Kidney (tissue), 14 donors: ENCODE measurements around the gene KLK1. TPM values are rescaled to one million over a fixed set of nuclear protein-coding genes. Genes with fewer than 3 reads are reported as not detected.
A peak's percentile ranks its signal among the peaks of the same experiment; 100 is the strongest.

Experiments
- DNase-seq, 5 donors: peaks; one replicate each; pipeline ENCODE4 v3.0.0-alpha.2; 2013 to 2020
- FAIRE-seq: peaks from 2 replicates; lab custom pipeline; 2012; peaks lifted over from hg19 to GRCh38; lab: Jason Lieb, UNC
- H3K27ac ChIP-seq, 2 donors: one replicate each; pipeline ENCODE4 v1.7.0; 2013; ENCODE audit warnings: low read depth in 2 of 2, low read length in 2 of 2, inconsistent platforms in 1 of 2
- H3K27me3 ChIP-seq: one replicate; pipeline ENCODE4 v1.7.1; 2013; ENCODE audit warnings: low read length, inconsistent platforms; ENCODE audit not compliant: control insufficient read depth, insufficient read depth
- H3K36me3 ChIP-seq, 3 donors: one replicate each; pipeline versions ENCODE4 v1.7.0 to v1.7.1; 2013; ENCODE audit warnings: low read length in 3 of 3, control low read depth in 1 of 3, inconsistent platforms in 1 of 3; ENCODE audit not compliant: insufficient read depth in 3 of 3, control insufficient read depth in 2 of 3
- H3K4me1 ChIP-seq, 3 donors: one replicate each; pipeline versions ENCODE4 v1.7.0 to v1.7.1; 2013; ENCODE audit warnings: low read length in 3 of 3, inconsistent platforms in 1 of 3, low read depth in 1 of 3; ENCODE audit not compliant: control insufficient read depth in 2 of 3, insufficient read depth in 2 of 3
- H3K4me3 ChIP-seq, 3 donors: one replicate each; pipeline versions ENCODE4 v1.7.0 to v1.8.1; 2013; ENCODE audit warnings: low read length in 3 of 3, control low read depth in 1 of 3, inconsistent platforms in 1 of 3
- H3K9ac ChIP-seq, 3 donors: one replicate each; pipeline versions ENCODE4 v1.7.0 to v1.7.1; 2013; ENCODE audit warnings: low read length in 3 of 3, control low read depth in 1 of 3, inconsistent platforms in 1 of 3
- H3K9me3 ChIP-seq, 3 donors: one replicate each; pipeline versions ENCODE4 v1.7.0 to v1.7.1; 2013; ENCODE audit warnings: low read length in 3 of 3, control low read depth in 1 of 3, inconsistent platforms in 1 of 3; ENCODE audit not compliant: control insufficient read depth in 2 of 3, insufficient read depth in 1 of 3
- intact Hi-C: fragments of 100-400 bp; cut with DNase I; formaldehyde crosslinking; loops from one replicate; pipeline ENCODE4 v1.11.1; 2022
- polyA plus RNA-seq: library from polyadenylated mRNA; stranded (reverse); fragments of 350-450 nt; fragmentation: Illumina TruSeq; extraction: RNeasy Lipid Tissue Mini Kit (QIAGEN cat#74804); gene quantifications from one replicate; pipeline ENCODE4 v1.2.3, GENCODE V29; 2014; ENCODE audit warnings: low read depth, low replicate concordance; ENCODE audit not compliant: insufficient read depth
- total RNA-seq: library from RNA; stranded (reverse); fragmentation: NEBNext Ultra II Directional; extraction: Animal tissue kit (Norgen Biotek cat#: 25700); gene quantifications from one replicate; pipeline ENCODE4 v1.2.1, GENCODE V29; 2021
- TF ChIP-seq, protein P1 (sequence below): IDR thresholded peaks from 3 replicates; pipeline ENCODE4 v1.5.1; 2012; ENCODE audit warnings: mild to moderate bottlenecking, moderate library complexity, borderline replicate concordance; ENCODE audit not compliant: insufficient read depth; ENCODE audit errors: extremely low read depth
- donor health status: control.
- donor health status: control.
- donor health status: control.
- donor health status: control.
- donor health status: control.
- donor health status: DM: yes; HTN: yes; CAD: no.
- donor health status: Normal renal cell carcinoma (clear cell type).

The KLK1 gene
- total and polyA plus RNA-seq, 2 donors from 2014 or later, result 0.41 to 827 TPM

- no peak overlapping the region for H3K27ac ChIP-seq
- no peak overlapping the region for H3K4me3 ChIP-seq
- no peak overlapping the region for H3K9ac ChIP-seq
- no peak for FAIRE-seq
- H3K9me3 ChIP-seq, result no peaks in the 10 kb centered on the region
- intact Hi-C loops, result no loop called here
- peak in 1 of 5 donors; percentile 46 for DNase-seq
- TF ChIP-seq, protein P1, sequence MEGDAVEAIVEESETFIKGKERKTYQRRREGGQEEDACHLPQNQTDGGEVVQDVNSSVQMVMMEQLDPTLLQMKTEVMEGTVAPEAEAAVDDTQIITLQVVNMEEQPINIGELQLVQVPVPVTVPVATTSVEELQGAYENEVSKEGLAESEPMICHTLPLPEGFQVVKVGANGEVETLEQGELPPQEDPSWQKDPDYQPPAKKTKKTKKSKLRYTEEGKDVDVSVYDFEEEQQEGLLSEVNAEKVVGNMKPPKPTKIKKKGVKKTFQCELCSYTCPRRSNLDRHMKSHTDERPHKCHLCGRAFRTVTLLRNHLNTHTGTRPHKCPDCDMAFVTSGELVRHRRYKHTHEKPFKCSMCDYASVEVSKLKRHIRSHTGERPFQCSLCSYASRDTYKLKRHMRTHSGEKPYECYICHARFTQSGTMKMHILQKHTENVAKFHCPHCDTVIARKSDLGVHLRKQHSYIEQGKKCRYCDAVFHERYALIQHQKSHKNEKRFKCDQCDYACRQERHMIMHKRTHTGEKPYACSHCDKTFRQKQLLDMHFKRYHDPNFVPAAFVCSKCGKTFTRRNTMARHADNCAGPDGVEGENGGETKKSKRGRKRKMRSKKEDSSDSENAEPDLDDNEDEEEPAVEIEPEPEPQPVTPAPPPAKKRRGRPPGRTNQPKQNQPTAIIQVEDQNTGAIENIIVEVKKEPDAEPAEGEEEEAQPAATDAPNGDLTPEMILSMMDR, result no peak
- peaks cover 0 to 2% (median 0%) of the 10 kb centered on the region in 3 donors for H3K4me1 ChIP-seq
- H3K27me3 ChIP-seq, result peaks cover 18% of the 10 kb centered on the region
- no peaks in the 10 kb centered on the region for H3K36me3 ChIP-seq
These were observed 2.0 kb downstream of the KLK1 start for GRCh38 chr19:50821622-50822021.

- no peak for FAIRE-seq
- no peak for DNase-seq
- no peaks in the 10 kb centered on the region for H3K9me3 ChIP-seq
- H3K4me3 ChIP-seq, result no peak overlapping the region
- no peaks in the 10 kb centered on the region for H3K36me3 ChIP-seq
- intact Hi-C loops, result no loop called here
- H3K27me3 ChIP-seq, result peaks cover 18% of the 10 kb centered on the region
- no peak overlapping the region for H3K9ac ChIP-seq
- TF ChIP-seq, protein P1, result no peak
- H3K27ac ChIP-seq, result no peak overlapping the region
- H3K4me1 ChIP-seq, result peaks cover 0 to 2% (median 0%) of the 10 kb centered on the region in 3 donors
These were observed 2.4 kb downstream of the KLK1 start for GRCh38 chr19:50821248-50821612.

DNA sequence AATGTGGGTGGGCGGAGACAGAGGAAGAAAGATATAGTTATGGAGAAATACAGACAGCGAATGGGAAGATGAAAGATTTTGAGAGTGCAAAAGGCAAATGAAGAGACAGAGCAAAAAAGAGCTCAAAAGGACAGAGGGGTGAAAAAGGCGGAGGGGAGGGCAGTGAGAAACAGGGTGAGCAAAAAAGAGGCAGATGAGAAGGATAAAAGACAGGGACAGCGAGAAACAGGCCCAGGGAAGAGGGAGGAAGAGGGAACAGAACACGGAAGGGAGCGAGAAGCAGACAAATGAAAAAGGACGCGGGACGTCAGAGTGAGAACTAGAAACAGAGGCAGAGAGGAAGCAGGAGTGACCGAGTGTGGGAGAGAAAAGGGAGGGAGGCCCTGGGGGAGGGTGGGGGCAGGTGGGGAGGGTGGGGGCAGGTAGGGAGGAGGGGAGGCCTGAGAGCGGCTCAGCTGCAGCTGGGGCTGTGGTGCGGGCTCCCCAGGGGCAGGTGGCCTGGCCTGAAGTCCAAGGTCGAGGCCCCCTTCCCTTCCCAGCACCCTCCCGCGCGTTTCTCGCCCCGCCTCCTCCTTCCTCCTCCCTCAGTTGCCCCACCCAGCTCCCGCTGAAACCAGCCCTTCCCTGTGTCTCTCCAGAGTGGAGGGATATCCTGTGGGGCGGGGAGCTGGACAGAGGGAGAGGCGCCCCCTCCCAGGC, 2.9 kb downstream of the KLK1 start:
- Histone ChIP-seq H3K36me3 (no peaks in the 10 kb centered on the region), H3K9me3 (no peaks in the 10 kb centered on the region), H3K4me1 (peaks cover 0 to 2% (median 0%) of the 10 kb centered on the region in 3 donors), H3K4me3 (no peak overlapping the region), H3K27me3 (peaks cover 18% of the 10 kb centered on the region), H3K27ac (no peak overlapping the region), H3K9ac (no peak overlapping the region)
- DNase-seq (peak in 1 of 5 donors; percentile 60), FAIRE-seq (no peak)
- TF ChIP-seq, protein P1, result no peak
- intact Hi-C loops, result no loop called here
